HepG2 (cell line): ENCODE data around the gene PXDC1. TPM values are rescaled to one million over a fixed set of nuclear protein-coding genes. Genes with fewer than 3 reads are reported as not detected.

ENCODE experiments used
- AHR ChIP-seq: IDR thresholded peaks from 2 replicates; pipeline ENCODE4 v1.6.1; 2018; ENCODE audit warnings: missing genetic modification reagents, missing compliant biosample characterization
- ARHGAP35 ChIP-seq: sonication (generic); formaldehyde crosslinking; IDR thresholded peaks from 2 replicates; pipeline ENCODE4 v1.9.0; 2022; ENCODE audit warnings: mild to moderate bottlenecking, inconsistent platforms, moderate library complexity, missing genetic modification reagents, borderline replicate concordance
- CBX1 ChIP-seq: IDR thresholded peaks from one replicate; pipeline ENCODE4 v1.6.1; 2016; ENCODE audit warnings: antibody characterized with exemption, low read depth
- DPF2 ChIP-seq: sonication (generic); formaldehyde crosslinking; IDR thresholded peaks from 2 replicates; pipeline ENCODE4 v1.4.0; 2020; ENCODE audit warnings: mild to moderate bottlenecking, low read depth, missing genetic modification reagents, borderline replicate concordance
- FOXJ3 ChIP-seq: sonication (generic); formaldehyde crosslinking; IDR thresholded peaks from 2 replicates; pipeline ENCODE4 v1.4.0; 2020; ENCODE audit warnings: missing genetic modification reagents, mild to moderate bottlenecking, borderline replicate concordance
- KDM5B ChIP-seq: sonication (generic); formaldehyde crosslinking; IDR thresholded peaks from 2 replicates; pipeline ENCODE4 v1.4.0; 2020; ENCODE audit warnings: missing genetic modification reagents, mild to moderate bottlenecking, borderline replicate concordance
- KDM6A ChIP-seq: IDR thresholded peaks from 2 replicates; pipeline ENCODE4 v1.6.1; 2016; ENCODE audit warnings: low read depth
- PAWR ChIP-seq: sonication (generic); formaldehyde crosslinking; IDR thresholded peaks from 2 replicates; pipeline ENCODE4 v1.4.0; 2020; ENCODE audit warnings: missing genetic modification reagents, mild to moderate bottlenecking, borderline replicate concordance
- RXRB ChIP-seq: IDR thresholded peaks from 2 replicates; pipeline ENCODE4 v1.6.1; 2016; ENCODE audit warnings: borderline replicate concordance, missing genetic modification reagents, missing compliant biosample characterization
- SAP130 ChIP-seq: IDR thresholded peaks from 2 replicates; pipeline ENCODE4 v1.6.1; 2016; ENCODE audit warnings: low read depth
- SIN3B ChIP-seq: fragments of 150-350 bp; IDR thresholded peaks from 2 replicates; pipeline ENCODE4 v1.6.1; 2014; ENCODE audit warnings: low read length
- SOX5 ChIP-seq: IDR thresholded peaks from 2 replicates; pipeline ENCODE4 v1.6.1; 2016; ENCODE audit warnings: borderline replicate concordance
- ZBTB7B ChIP-seq: sonication (generic); formaldehyde crosslinking; IDR thresholded peaks from 2 replicates; pipeline ENCODE4 v1.4.0; 2020; ENCODE audit warnings: missing genetic modification reagents
- ZFX ChIP-seq: sonication (generic); formaldehyde crosslinking; IDR thresholded peaks from 2 replicates; pipeline ENCODE4 v1.4.0; 2020; ENCODE audit warnings: mild to moderate bottlenecking, low read depth, missing genetic modification reagents, moderate library complexity
- ZNF20 ChIP-seq: sonication (generic); formaldehyde crosslinking; IDR thresholded peaks from 2 replicates; pipeline ENCODE4 v1.4.0; 2020; ENCODE audit warnings: mild to moderate bottlenecking, moderate library complexity, missing genetic modification reagents
- ZNF292 ChIP-seq: sonication (generic); formaldehyde crosslinking; IDR thresholded peaks from 2 replicates; pipeline ENCODE4 v1.8.1; 2022; ENCODE audit warnings: mild to moderate bottlenecking, low read depth, missing genetic modification reagents, borderline replicate concordance
- ZNF430 ChIP-seq: sonication (generic); formaldehyde crosslinking; IDR thresholded peaks from 2 replicates; pipeline ENCODE4 v1.9.0; 2021; ENCODE audit warnings: mild to moderate bottlenecking, missing genetic modification reagents
- ZNF782 ChIP-seq: sonication (generic); formaldehyde crosslinking; IDR thresholded peaks from 2 replicates; pipeline ENCODE4 v1.4.0; 2020; ENCODE audit warnings: missing genetic modification reagents, mild to moderate bottlenecking, borderline replicate concordance
- ZSCAN30 ChIP-seq: sonication (generic); formaldehyde crosslinking; IDR thresholded peaks from 2 replicates; pipeline ENCODE4 v1.5.0; 2020; ENCODE audit warnings: mild to moderate bottlenecking, missing genetic modification reagents
- polyA plus RNA-seq, 8 experiments: library from polyadenylated mRNA; depleted of rRNA in 3 of 8; stranded (reverse) in 7 of 8; unstranded in 1 of 8; fragments of >200 nt; fragmentation: Illumina TruSeq in 4 of 8; extraction: Trizol in 4 of 8; gene quantifications; 2 replicates each; pipeline versions ENCODE4 v1.2.1 to v1.2.3, GENCODE V29; 2011 to 2016; ENCODE audit warnings: low read depth in 4 of 8, missing spikeins in 1 of 8, mixed read lengths in 1 of 8; ENCODE audit not compliant: insufficient read depth in 1 of 8
- total RNA-seq, 5 experiments: library from RNA; depleted of rRNA; stranded (reverse); fragments of >200 nt; fragmentation: Illumina TruSeq; extraction: Trizol; gene quantifications; 2 replicates each; pipeline ENCODE4 v1.2.3, GENCODE V29; 2016; ENCODE audit warnings: low read depth in 1 of 5
- TF ChIP-seq, protein P1 (sequence below): sonication (generic); formaldehyde crosslinking; IDR thresholded peaks from 2 replicates; pipeline ENCODE4 v1.9.0; 2021; ENCODE audit warnings: missing genetic modification reagents, borderline replicate concordance
- TF ChIP-seq, protein P2 (sequence below), 2 experiments: fragments of 450-650 bp in 1 of 2; sonication (generic) in 1 of 2; formaldehyde crosslinking; IDR thresholded peaks; 2 replicates each; pipeline versions ENCODE4 v1.5.0 to v1.8.0; 2020 to 2022; ENCODE audit warnings: mild to moderate bottlenecking in 1 of 2, missing genetic modification reagents in 1 of 2
- TF ChIP-seq, protein P3 (sequence below): sonication (generic); formaldehyde crosslinking; IDR thresholded peaks from 2 replicates; pipeline ENCODE4 v1.9.0; 2022; ENCODE audit warnings: low read depth, missing genetic modification reagents
- TF ChIP-seq, protein P4 (sequence below): sonication (generic); formaldehyde crosslinking; IDR thresholded peaks from 2 replicates; pipeline ENCODE4 v1.9.0; 2022; ENCODE audit warnings: missing genetic modification reagents, mild to moderate bottlenecking, borderline replicate concordance

PXDC1 gene
- total and polyA plus RNA-seq, 2 of the 13 experiments (the other 11 are each of a cell fraction or from before 2014, with no cell fraction given) = 32.4 to 34.7 TPM

DNA sequence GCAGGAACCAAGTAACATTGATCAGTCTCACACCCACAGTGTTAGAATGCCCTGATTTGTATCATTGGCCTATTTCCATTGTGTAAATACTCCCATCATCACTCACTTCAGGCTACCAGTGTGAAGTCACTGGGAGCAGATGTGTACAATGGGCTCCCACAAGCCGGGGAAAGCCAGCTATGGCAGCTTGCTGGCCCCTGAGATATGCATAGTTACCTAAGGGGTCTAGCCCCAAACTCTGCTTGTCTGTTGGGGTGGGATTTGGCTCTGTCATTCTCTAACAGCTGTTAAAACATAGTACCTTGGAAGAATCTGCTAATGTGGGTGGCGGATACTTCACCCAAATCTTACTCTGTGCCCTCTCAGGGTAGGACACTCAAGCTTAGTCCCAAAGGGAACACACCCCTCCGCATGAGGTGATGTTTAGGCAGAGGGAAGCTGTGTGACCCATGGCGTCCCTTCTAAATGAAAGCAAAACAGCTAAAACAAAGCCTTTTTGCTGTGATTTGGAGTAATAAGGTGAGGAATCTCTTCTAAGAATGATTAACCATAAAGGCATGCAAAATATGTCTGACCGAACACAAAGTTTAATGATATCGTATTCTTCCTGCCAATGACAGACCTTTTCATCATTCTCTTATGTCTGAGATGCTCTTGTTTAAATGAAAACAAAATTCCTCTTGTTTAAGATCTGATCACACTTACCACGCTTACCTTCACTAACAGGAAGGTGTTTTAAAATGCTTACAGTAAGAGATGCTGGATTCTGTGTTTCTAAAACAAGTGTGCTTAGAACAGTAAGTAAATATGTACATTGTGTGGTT is 45.9 kb upstream of the PXDC1 start (continued):
- TF ChIP-seq, protein P1, sequence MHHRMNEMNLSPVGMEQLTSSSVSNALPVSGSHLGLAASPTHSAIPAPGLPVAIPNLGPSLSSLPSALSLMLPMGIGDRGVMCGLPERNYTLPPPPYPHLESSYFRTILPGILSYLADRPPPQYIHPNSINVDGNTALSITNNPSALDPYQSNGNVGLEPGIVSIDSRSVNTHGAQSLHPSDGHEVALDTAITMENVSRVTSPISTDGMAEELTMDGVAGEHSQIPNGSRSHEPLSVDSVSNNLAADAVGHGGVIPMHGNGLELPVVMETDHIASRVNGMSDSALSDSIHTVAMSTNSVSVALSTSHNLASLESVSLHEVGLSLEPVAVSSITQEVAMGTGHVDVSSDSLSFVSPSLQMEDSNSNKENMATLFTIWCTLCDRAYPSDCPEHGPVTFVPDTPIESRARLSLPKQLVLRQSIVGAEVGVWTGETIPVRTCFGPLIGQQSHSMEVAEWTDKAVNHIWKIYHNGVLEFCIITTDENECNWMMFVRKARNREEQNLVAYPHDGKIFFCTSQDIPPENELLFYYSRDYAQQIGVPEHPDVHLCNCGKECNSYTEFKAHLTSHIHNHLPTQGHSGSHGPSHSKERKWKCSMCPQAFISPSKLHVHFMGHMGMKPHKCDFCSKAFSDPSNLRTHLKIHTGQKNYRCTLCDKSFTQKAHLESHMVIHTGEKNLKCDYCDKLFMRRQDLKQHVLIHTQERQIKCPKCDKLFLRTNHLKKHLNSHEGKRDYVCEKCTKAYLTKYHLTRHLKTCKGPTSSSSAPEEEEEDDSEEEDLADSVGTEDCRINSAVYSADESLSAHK (CRISPR knock-in tag) = no peak
- TF ChIP-seq ZBTB7B (CRISPR knock-in tag) (no peak), CBX1 (no peak), FOXJ3 (CRISPR knock-in tag) (no peak), ZNF430 (CRISPR knock-in tag) (peak; percentile 93), ZNF20 (CRISPR knock-in tag) (no peak), ARHGAP35 (CRISPR knock-in tag) (no peak), KDM6A (CRISPR knock-in tag) (peak; percentile 46; the same call in 1 of the 2 replicates), AHR (CRISPR knock-in tag) (no peak), KDM5B (CRISPR knock-in tag) (no peak), ZNF292 (no peak; the same call in 1 of the 2 replicates), ZSCAN30 (CRISPR knock-in tag) (no peak), SAP130 (CRISPR knock-in tag) (peak; percentile 40), SIN3B (no peak), RXRB (CRISPR knock-in tag) (peak; percentile 53; the same call in 1 of the 2 replicates), SOX5 (peak; percentile 79), ZNF782 (CRISPR knock-in tag) (no peak), DPF2 (CRISPR knock-in tag) (peak; percentile 16; the same call in 1 of the 2 replicates), PAWR (CRISPR knock-in tag) (no peak), ZFX (CRISPR knock-in tag) (no peak)
- TF ChIP-seq, protein P2, sequence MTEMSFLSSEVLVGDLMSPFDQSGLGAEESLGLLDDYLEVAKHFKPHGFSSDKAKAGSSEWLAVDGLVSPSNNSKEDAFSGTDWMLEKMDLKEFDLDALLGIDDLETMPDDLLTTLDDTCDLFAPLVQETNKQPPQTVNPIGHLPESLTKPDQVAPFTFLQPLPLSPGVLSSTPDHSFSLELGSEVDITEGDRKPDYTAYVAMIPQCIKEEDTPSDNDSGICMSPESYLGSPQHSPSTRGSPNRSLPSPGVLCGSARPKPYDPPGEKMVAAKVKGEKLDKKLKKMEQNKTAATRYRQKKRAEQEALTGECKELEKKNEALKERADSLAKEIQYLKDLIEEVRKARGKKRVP (CRISPR knock-in tag; IDR thresholded peaks at IDR 0.05) = peak in 1 of 2 experiments; percentile 84; a peak in 2 of 4 replicates
- TF ChIP-seq, protein P3, sequence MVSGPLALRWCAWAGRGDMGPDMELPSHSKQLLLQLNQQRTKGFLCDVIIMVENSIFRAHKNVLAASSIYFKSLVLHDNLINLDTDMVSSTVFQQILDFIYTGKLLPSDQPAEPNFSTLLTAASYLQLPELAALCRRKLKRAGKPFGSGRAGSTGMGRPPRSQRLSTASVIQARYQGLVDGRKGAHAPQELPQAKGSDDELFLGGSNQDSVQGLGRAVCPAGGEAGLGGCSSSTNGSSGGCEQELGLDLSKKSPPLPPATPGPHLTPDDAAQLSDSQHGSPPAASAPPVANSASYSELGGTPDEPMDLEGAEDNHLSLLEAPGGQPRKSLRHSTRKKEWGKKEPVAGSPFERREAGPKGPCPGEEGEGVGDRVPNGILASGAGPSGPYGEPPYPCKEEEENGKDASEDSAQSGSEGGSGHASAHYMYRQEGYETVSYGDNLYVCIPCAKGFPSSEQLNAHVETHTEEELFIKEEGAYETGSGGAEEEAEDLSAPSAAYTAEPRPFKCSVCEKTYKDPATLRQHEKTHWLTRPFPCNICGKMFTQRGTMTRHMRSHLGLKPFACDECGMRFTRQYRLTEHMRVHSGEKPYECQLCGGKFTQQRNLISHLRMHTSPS (CRISPR knock-in tag) = peak; percentile 26; the same call in 1 of the 2 replicates
- TF ChIP-seq, protein P4, sequence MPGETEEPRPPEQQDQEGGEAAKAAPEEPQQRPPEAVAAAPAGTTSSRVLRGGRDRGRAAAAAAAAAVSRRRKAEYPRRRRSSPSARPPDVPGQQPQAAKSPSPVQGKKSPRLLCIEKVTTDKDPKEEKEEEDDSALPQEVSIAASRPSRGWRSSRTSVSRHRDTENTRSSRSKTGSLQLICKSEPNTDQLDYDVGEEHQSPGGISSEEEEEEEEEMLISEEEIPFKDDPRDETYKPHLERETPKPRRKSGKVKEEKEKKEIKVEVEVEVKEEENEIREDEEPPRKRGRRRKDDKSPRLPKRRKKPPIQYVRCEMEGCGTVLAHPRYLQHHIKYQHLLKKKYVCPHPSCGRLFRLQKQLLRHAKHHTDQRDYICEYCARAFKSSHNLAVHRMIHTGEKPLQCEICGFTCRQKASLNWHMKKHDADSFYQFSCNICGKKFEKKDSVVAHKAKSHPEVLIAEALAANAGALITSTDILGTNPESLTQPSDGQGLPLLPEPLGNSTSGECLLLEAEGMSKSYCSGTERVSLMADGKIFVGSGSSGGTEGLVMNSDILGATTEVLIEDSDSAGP (CRISPR knock-in tag) = no peak
